Activated CD4-positive, alpha-beta memory T cell treated with anti-CD3 and anti-CD28 coated beads, Interleukin-2, amount 10 ng/mL, durations not matched to agents 7 days and 5 days (primary cell): ENCODE data around the gene FCRL2. TPM values are rescaled to one million over a fixed set of nuclear protein-coding genes. Genes with fewer than 3 reads are reported as not detected.

ENCODE experiments used
- CTCF ChIA-PET: fragments of 350-600 bp; sonication (Branson Sonifier 250); formaldehyde crosslinking; loops from one replicate; lab custom pipeline; 2021; ENCODE audit warnings: antibody characterized with exemption, inconsistent platforms; lab: Charles Lee
- POLR2A ChIA-PET: fragments of 350-600 bp; sonication (Branson Sonifier 250); formaldehyde crosslinking; loops from one replicate; lab custom pipeline; 2021; ENCODE audit warnings: antibody characterized with exemption; lab: Charles Lee
- DNase-seq: peaks from one replicate; pipeline ENCODE4 v3.0.0-alpha.2; 2020
- H3K27ac Mint-ChIP-seq: one replicate; pipeline ENCODE4 v1.8.0; 2021; ENCODE audit warnings: mild to moderate bottlenecking, mixed read lengths
- H3K27me3 Mint-ChIP-seq: one replicate; pipeline ENCODE4 v1.8.0; 2021; ENCODE audit warnings: mixed read lengths
- H3K36me3 Mint-ChIP-seq: one replicate; pipeline ENCODE4 v1.8.0; 2021; ENCODE audit warnings: low read depth, mixed read lengths
- H3K4me1 Mint-ChIP-seq: one replicate; pipeline ENCODE4 v1.8.0; 2021; ENCODE audit warnings: mixed read lengths
- H3K4me3 Mint-ChIP-seq: one replicate; pipeline ENCODE4 v1.8.0; 2021; ENCODE audit warnings: mild to moderate bottlenecking, mixed read lengths
- H3K9me3 Mint-ChIP-seq: one replicate; pipeline ENCODE4 v1.8.0; 2021; ENCODE audit warnings: mixed read lengths
- total RNA-seq, 2 experiments: library from RNA; stranded (reverse); gene quantifications; one replicate each; pipeline ENCODE4 v1.2.3, GENCODE V29; 2021

Gene FCRL2, protein sequence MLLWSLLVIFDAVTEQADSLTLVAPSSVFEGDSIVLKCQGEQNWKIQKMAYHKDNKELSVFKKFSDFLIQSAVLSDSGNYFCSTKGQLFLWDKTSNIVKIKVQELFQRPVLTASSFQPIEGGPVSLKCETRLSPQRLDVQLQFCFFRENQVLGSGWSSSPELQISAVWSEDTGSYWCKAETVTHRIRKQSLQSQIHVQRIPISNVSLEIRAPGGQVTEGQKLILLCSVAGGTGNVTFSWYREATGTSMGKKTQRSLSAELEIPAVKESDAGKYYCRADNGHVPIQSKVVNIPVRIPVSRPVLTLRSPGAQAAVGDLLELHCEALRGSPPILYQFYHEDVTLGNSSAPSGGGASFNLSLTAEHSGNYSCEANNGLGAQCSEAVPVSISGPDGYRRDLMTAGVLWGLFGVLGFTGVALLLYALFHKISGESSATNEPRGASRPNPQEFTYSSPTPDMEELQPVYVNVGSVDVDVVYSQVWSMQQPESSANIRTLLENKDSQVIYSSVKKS
- total RNA-seq, result not detected

DNA sequence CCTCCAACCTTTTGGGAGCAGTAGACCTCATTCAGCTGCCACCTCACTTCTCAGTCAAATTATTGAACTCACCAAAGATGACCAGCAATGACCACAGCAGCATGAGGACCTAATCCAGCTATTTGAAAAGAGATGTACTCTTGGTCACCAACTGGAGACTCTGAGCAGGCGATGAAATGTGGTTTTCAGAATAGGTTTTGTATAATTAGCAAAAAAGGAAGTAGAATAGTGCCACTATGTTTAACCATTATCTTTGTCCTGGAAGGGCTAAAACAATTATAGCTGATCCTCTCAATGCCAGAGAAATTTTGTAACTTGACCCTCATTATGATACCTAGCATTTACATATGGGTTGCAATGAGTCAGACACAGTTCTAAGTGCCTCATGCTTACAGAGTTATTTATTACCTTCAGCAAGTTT, at the start of gene FCRL2:
Gene FCRL2 (minus strand): TSS at position 162 of the 421 bp plus-strand sequence. CDS start 59 bp downstream, at position 103.
- Mint-ChIP-seq H3K27ac (no peak within 1 kb of the TSS), H3K27me3 (no peaks in the 10 kb centered on the region), H3K36me3 (no peaks in the 10 kb centered on the region), H3K4me3 (no peak within 1 kb of the TSS), H3K9me3 (no peaks in the 10 kb centered on the region), H3K4me1 (peaks cover 2% of the 10 kb centered on the region)
- POLR2A ChIA-PET, result no interaction called here
- CTCF ChIA-PET, result no interaction called here
- no peak for DNase-seq

DNA sequence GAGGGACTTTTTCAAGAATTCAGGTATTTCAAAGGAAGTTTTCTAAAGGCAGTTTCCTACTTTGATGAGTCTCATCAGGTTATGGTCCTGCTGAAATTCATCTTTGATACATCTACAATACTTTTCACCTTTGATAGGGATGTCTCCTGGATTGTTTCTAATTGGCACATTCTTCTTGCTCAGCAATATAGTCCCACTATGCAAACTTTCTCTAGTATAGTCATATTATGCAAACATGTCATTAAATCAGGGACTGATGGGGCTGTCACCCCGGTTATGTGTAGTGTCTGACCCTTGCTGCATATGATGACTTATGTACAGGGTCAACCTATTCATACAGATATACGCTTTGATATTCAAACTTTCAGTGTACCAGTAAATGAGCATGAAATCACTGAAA, 43.4 kb upstream of the FCRL2 start:
- Mint-ChIP-seq H3K27ac (no peak overlapping the region), H3K36me3 (no peaks in the 10 kb centered on the region), H3K9me3 (no peaks in the 10 kb centered on the region), H3K27me3 (peaks cover 10% of the 10 kb centered on the region), H3K4me3 (no peak overlapping the region), H3K4me1 (no peaks in the 10 kb centered on the region)
- ChIA-PET POLR2A (no interaction called here), CTCF (no interaction called here)
- DNase-seq, result no peak

DNA sequence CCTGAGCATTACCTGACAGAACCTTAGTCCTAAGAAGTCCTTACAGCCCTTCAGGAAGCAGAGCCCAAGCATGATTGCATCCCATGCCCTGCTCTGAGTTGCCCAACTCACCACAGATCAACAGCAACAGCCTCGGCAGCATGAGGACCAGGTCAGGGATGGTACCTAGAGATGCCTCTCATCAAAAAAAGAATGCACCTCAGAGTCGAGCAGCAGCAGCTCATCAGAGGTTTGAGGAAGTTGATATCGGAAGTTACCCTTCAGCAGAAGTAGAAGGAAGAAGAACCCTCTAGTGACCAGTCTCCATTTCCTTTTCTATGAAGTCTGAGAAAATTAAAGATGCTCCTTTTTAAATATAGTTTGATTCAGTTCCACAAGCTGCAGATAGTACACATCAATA, 43.0 kb upstream of the FCRL2 start, which contains the start of gene FCRL1:
Gene FCRL1 (minus strand): TSS at position 225 of the 400 bp plus-strand sequence. CDS start 83 bp downstream, at position 142.
- H3K36me3 Mint-ChIP-seq, result no peaks in the 10 kb centered on the region
- H3K27me3 Mint-ChIP-seq, result peaks cover 10% of the 10 kb centered on the region
- H3K27ac Mint-ChIP-seq, result no peak within 1 kb of the TSS
- no peaks in the 10 kb centered on the region for H3K9me3 Mint-ChIP-seq
- no peaks in the 10 kb centered on the region for H3K4me1 Mint-ChIP-seq
- no peak for DNase-seq
- no peak within 1 kb of the TSS for H3K4me3 Mint-ChIP-seq
- CTCF ChIA-PET, result no interaction called here
- POLR2A ChIA-PET, result no interaction called here

DNA sequence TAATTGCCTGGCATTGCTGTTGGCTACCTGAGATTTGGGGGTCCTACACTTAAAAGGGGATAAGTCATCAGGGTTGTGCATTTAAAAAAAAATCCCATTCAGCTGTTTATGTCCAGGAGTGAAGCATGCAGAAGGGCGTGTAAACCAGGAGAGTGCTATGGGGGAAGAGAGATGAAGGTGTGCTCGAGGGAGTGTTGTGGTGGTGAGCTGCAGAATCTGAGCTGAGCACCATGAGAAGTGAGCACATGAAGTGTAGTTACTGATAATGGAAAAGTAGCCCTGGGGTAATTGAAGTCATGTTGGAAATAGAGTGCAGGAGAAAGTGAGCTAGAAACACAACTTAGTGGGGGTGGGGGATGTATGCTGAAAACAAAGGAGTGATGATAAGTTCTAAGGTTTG, 42.3 kb upstream of the FCRL2 start:
- H3K27ac Mint-ChIP-seq, result no peak overlapping the region
- H3K36me3 Mint-ChIP-seq, result no peaks in the 10 kb centered on the region
- no peaks in the 10 kb centered on the region for H3K9me3 Mint-ChIP-seq
- no peak overlapping the region for H3K4me3 Mint-ChIP-seq
- no peaks in the 10 kb centered on the region for H3K4me1 Mint-ChIP-seq
- DNase-seq, result no peak
- ChIA-PET POLR2A (no interaction called here), CTCF (no interaction called here)
- H3K27me3 Mint-ChIP-seq, result peaks cover 10% of the 10 kb centered on the region

DNA sequence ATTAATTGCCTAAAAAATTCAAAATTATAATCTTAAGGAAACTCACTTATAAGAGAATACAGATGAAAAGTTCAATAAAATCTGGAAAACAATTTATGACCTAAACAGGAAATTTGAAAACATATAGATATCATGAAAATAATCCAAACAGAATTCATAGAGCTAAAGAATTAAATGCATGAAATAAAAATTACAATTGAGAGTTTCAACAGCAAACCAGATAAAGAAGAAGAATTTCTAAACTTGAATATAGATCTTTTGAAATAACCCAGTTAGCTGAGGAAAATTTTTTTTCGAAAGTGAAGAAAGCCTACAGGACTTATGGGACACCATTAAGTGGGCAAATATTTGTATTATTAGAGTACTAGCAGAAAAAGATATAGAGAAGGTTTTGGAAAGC, 36.3 kb upstream of the FCRL2 start:
- ChIA-PET CTCF (no interaction called here), POLR2A (no interaction called here)
- H3K27ac Mint-ChIP-seq, result no peak overlapping the region
- H3K36me3 Mint-ChIP-seq, result no peaks in the 10 kb centered on the region
- H3K9me3 Mint-ChIP-seq, result peaks cover 11% of the 10 kb centered on the region
- DNase-seq, result no peak
- H3K4me1 Mint-ChIP-seq, result no peaks in the 10 kb centered on the region
- H3K4me3 Mint-ChIP-seq, result no peak overlapping the region
- peaks cover 9% of the 10 kb centered on the region for H3K27me3 Mint-ChIP-seq

DNA sequence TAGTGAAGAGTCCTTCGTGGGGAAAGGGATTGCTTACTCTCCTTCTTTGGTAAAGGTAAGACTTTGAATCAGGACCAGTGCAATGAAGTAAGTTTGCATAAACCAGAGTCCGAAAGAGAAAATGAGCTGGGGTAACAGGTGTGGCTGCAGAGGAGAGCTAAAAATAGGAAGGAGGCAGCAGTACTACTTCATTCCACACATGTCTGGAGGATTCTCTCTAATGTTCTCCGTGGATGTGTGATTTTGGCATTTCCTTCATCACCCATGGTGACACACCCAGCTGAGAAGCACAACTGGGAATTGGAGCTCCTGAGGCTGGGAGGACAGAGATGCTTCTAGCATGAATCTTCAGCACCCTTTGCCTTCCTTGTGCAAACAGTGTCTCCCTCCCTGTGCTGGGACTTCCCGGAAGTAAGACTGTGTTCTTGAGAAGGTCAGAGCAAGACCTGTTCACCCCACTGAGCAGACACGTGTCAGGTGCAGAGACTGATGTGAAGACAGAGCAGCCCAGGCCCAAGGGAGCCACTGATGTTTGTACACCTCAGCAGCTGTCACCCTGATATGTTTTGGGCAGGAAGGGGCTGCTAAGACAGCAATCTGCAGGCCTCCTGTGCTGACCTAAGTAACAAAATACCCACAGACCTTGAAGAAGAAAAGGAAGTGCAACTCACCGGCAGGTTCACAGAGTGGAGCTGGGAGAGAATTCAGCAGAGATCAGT, 29.7 kb upstream of the FCRL2 start:
- Mint-ChIP-seq H3K4me1 (no peaks in the 10 kb centered on the region), H3K27me3 (peaks cover 3% of the 10 kb centered on the region), H3K36me3 (no peaks in the 10 kb centered on the region), H3K27ac (no peak overlapping the region), H3K9me3 (no peaks in the 10 kb centered on the region), H3K4me3 (no peak overlapping the region)
- DNase-seq, result no peak
- ChIA-PET POLR2A (no interaction called here), CTCF (no interaction called here)

DNA sequence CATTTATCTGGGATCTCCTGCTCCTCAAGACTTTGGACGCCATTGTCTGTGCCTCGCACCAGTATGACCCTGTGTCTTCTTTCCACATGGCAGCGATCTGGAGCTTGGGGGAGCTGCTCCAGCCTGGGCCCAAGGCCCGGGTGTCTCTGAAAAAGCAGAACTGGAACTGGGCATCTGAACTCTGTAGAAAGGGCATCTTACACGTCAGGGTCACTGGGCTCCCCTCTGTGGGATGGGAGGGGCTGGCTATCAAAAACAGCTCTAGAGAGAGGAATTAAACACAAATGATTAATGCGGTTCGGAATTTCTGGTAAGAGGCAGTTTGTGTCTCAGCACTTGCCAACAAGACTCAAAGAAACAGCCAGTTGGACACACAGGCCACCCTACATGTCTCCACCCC, 26.9 kb upstream of the FCRL2 start:
- Mint-ChIP-seq H3K4me3 (no peak overlapping the region), H3K27ac (no peak overlapping the region), H3K9me3 (no peaks in the 10 kb centered on the region), H3K36me3 (no peaks in the 10 kb centered on the region), H3K27me3 (peaks cover 3% of the 10 kb centered on the region), H3K4me1 (no peaks in the 10 kb centered on the region)
- POLR2A ChIA-PET, result no interaction called here
- CTCF ChIA-PET, result no interaction called here
- no peak for DNase-seq

DNA sequence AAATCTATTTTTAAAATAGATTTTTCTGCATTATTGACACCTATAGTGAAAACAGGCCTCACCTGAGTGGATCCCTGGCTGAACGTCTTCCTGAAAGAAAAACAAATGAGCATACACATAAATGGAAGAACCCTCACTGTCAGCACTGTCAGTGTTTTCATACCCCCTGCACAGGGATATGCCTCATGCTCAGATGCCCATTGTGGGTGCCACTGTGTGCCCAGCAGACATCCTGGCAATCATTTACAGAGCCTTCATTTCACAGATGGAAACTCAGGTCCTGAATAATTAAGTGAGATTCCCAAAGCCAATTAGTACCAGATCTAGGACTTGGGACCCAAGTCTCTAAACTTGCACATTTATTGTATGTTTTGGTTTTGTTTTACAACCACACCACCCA, 23.1 kb upstream of the FCRL2 start:
- H3K9me3 Mint-ChIP-seq, result no peaks in the 10 kb centered on the region
- no peaks in the 10 kb centered on the region for H3K36me3 Mint-ChIP-seq
- DNase-seq, result no peak
- H3K27ac Mint-ChIP-seq, result no peak overlapping the region
- no peaks in the 10 kb centered on the region for H3K4me1 Mint-ChIP-seq
- H3K4me3 Mint-ChIP-seq, result no peak overlapping the region
- POLR2A ChIA-PET, result no interaction called here
- no peaks in the 10 kb centered on the region for H3K27me3 Mint-ChIP-seq
- CTCF ChIA-PET, result no interaction called here

DNA sequence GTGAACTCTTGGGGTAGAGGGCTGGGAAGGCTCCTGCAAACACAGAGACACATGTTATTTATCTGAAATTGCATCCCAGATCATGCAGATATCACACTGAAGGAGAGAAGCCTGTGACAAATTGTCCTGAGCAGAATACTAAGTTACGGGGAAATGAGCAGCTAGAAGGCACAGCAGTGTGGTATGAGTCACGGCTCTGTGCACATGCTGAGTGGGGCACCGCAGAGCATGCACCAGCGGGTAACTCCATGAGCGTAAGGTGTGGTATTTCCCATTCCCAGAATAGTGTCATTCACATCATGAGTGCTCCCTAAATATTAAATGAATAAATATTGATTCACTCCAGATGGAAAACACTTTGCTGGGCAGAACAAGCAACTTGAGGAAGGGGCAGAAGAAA, 21.3 kb upstream of the FCRL2 start:
- H3K9me3 Mint-ChIP-seq, result no peaks in the 10 kb centered on the region
- DNase-seq, result no peak
- no peak overlapping the region for H3K4me3 Mint-ChIP-seq
- no peaks in the 10 kb centered on the region for H3K4me1 Mint-ChIP-seq
- no peaks in the 10 kb centered on the region for H3K27me3 Mint-ChIP-seq
- H3K36me3 Mint-ChIP-seq, result no peaks in the 10 kb centered on the region
- ChIA-PET CTCF (no interaction called here), POLR2A (no interaction called here)
- no peak overlapping the region for H3K27ac Mint-ChIP-seq

DNA sequence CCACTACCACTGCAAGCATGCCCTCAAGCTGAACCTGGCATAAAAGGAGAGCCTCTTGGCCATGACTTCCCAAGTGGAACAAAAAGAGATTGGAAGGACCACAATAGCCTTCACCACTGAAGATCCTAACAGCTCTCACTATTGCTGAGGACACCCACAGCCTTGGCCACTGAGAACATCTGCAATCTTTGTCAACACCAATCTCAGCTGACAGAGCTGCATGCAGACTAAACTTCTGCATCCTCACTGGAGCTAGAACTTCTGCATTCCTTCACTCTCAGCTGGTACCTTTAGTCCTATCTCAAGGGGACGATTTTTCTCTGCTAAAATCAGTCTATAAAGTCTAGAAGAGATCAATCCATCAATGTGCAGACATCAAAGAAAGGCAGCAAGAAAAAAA, 8.3 kb upstream of the FCRL2 start:
- ChIA-PET CTCF (no interaction called here), POLR2A (no interaction called here)
- Mint-ChIP-seq H3K4me3 (no peak overlapping the region), H3K27ac (no peak overlapping the region), H3K4me1 (peaks cover 2% of the 10 kb centered on the region), H3K36me3 (no peaks in the 10 kb centered on the region), H3K9me3 (no peaks in the 10 kb centered on the region), H3K27me3 (peaks cover 1% of the 10 kb centered on the region)
- DNase-seq, result no peak

DNA sequence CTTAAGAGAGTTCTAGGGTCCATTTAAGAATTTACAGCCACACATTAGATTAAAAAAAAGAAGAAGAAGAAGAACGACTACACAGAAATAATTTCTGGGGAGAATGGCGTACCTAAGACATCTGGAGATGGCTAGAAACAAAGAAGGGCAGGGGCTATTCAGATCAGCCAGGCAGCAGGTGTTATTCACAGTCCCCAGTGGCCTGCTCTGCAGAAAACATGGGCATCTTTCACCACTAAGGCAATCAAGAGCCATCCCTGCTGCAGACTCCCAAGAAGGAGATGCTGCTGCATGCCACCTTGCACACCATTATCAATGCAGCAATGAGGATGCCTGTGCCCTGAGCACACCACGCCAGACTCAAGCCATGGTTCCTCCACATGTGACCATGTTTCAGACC, 7.9 kb upstream of the FCRL2 start:
- no peak for DNase-seq
- H3K27me3 Mint-ChIP-seq, result peaks cover 1% of the 10 kb centered on the region
- ChIA-PET POLR2A (no interaction called here), CTCF (no interaction called here)
- H3K27ac Mint-ChIP-seq, result no peak overlapping the region
- peaks cover 2% of the 10 kb centered on the region for H3K4me1 Mint-ChIP-seq
- no peaks in the 10 kb centered on the region for H3K9me3 Mint-ChIP-seq
- no peaks in the 10 kb centered on the region for H3K36me3 Mint-ChIP-seq
- H3K4me3 Mint-ChIP-seq, result no peak overlapping the region

DNA sequence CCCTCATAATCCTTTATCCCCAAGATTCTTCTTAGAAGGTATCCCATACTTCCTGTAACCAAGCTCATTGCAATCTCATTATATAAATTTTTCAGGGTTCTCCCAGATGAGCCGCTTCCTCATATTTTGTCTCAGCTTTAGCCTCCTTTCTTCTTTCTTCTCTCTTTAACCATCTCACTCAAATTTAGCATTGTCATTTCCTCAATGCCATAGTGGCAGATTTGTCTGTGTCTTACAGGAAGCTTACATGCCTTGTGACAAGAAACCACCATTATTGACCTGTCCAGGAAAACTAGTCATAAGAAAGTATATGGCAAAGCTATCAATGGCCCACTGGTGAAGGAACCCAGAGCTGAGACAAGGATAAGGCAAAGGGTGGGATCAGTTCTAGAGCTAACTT, 6.0 kb upstream of the FCRL2 start:
- Mint-ChIP-seq H3K36me3 (no peaks in the 10 kb centered on the region), H3K4me1 (peaks cover 2% of the 10 kb centered on the region), H3K9me3 (no peaks in the 10 kb centered on the region), H3K4me3 (no peak overlapping the region), H3K27me3 (no peaks in the 10 kb centered on the region), H3K27ac (no peak overlapping the region)
- ChIA-PET CTCF (no interaction called here), POLR2A (no interaction called here)
- DNase-seq, result no peak

DNA sequence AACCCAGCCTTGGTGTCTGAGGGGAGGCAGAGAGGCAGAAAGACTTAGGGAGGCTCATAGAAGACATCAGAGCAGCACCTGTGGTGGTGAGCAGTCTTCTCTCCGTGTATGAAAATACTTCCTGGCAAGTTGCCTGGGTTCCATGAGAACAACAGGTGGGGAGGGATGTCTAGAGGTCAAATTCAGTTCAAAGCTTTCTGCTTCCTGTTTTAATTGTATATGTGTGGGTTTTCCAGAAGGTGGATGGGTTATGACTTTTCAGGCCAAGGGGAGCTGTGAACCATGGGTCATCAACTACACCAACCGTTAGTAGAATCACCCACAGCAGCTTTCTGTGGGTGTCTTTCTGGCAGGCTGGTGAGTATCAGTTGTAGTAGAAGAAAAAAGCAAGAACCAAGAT, 4.1 kb upstream of the FCRL2 start:
- Mint-ChIP-seq H3K4me1 (peaks cover 2% of the 10 kb centered on the region), H3K27ac (no peak overlapping the region), H3K36me3 (no peaks in the 10 kb centered on the region), H3K4me3 (no peak overlapping the region), H3K9me3 (no peaks in the 10 kb centered on the region), H3K27me3 (no peaks in the 10 kb centered on the region)
- POLR2A ChIA-PET, result no interaction called here
- CTCF ChIA-PET, result no interaction called here
- DNase-seq, result no peak
